Neural progenitor cell (in vitro differentiated cells): ENCODE data around the gene EDN3.

Source experiments
- CTCF ChIP-seq: fragments of 200-600 bp; sonication (generic); IDR thresholded peaks from 2 replicates; pipeline ENCODE4 v1.5.1; 2017; ENCODE audit warnings: antibody characterized with exemption, mild to moderate bottlenecking
- EZH2 ChIP-seq: fragments of 200-600 bp; sonication (generic); IDR thresholded peaks from 2 replicates; pipeline ENCODE4 v1.6.1; 2017; ENCODE audit warnings: antibody characterized with exemption, mild to moderate bottlenecking, moderate library complexity

GRCh38 chr20:59355242-59355641 is 54.8 kb downstream of the EDN3 start:
- TF ChIP-seq CTCF (no peak), EZH2 (no peak)
